ENCODE results near the gene USH2A.

- TF ChIP-seq CTCF (conservative IDR thresholded peaks at IDR 0.05; ENCODE audit: low read length), result no peak
- TF ChIP-seq EZH2phosphoT487 (IDR thresholded peaks at IDR 0.05; ENCODE audit: borderline replicate concordance), result no peak
These were observed 34.1 kb upstream of the USH2A start for GRCh38 chr1:216457356-216457755.
